Spleen (tissue), 7 donors: ENCODE data around the gene PHKB.

ENCODE experiments used
- CTCF ChIP-seq, 11 experiments: fragments of 200-600 bp in 7 of 11; fragments of 450-650 bp in 4 of 11; sonication (generic) in 4 of 11; IDR thresholded peaks in 8 of 11; conservative IDR thresholded peaks in 3 of 11; 1 replicate in 7 of 11; 2 replicates in 4 of 11; pipeline versions ENCODE4 v1.4.0 to v1.8.0; 2016 to 2021; ENCODE audit warnings: antibody characterized with exemption in 11 of 11, inconsistent platforms in 4 of 11, mild to moderate bottlenecking in 1 of 11
- POLR2A ChIP-seq, 3 donors: fragments of 450-650 bp; IDR thresholded peaks; one replicate each; pipeline ENCODE4 v1.5.1; 2017; ENCODE audit warnings: antibody characterized with exemption in 3 of 3, mild to moderate bottlenecking in 1 of 3
- POLR2AphosphoS5 ChIP-seq, 3 donors: sonication (generic); formaldehyde crosslinking; IDR thresholded peaks; one replicate each; pipeline ENCODE4 v1.5.1; 2017; ENCODE audit warnings: antibody characterized with exemption in 3 of 3
- donor health status: DM: no; HTN: no; CAD: no; lungs with moderate emphysema.
- donor health status: DM: no; HTN: no; CAD: no.
- donor health status: DM: no; HTN: no; CAD: no.

GRCh38 chr16:47426806-47427205 lies 34.3 kb upstream of the PHKB start:
- TF ChIP-seq POLR2A (IDR thresholded peaks at IDR 0.05): no peak
- TF ChIP-seq CTCF (IDR thresholded peaks at IDR 0.05 in 8 of 11, conservative IDR thresholded peaks at IDR 0.05 in 3 of 11): no peak
- no peak for TF ChIP-seq POLR2AphosphoS5 (IDR thresholded peaks at IDR 0.05)
